Activated CD8-positive, alpha-beta memory T cell treated with anti-CD3 and anti-CD28 coated beads for 36 hours (primary cell): ENCODE results near the gene CHMP3. TPM values are rescaled to one million over a fixed set of nuclear protein-coding genes. Genes with fewer than 3 reads are reported as not detected.
"Not testable (repeated sequence)": the region's sequence is repeated elsewhere in the genome, so short reads cannot be mapped to it uniquely, and the experiment has no call there.

ENCODE experiments used
- CTCF ChIA-PET: fragments of 350-600 bp; sonication (Branson Sonifier 250); formaldehyde crosslinking; loops from one replicate; lab custom pipeline; 2021; ENCODE audit warnings: antibody characterized with exemption; lab: Charles Lee
- POLR2A ChIA-PET: fragments of 350-600 bp; sonication (Branson Sonifier 250); formaldehyde crosslinking; loops from one replicate; lab custom pipeline; 2021; ENCODE audit warnings: antibody characterized with exemption; lab: Charles Lee
- total RNA-seq, 2 experiments: library from RNA; stranded (reverse); gene quantifications; one replicate each; pipeline ENCODE4 v1.2.3, GENCODE V29; 2021

CHMP3 gene
- total RNA-seq, 2 experiments from 2014 or later = 44.6 to 50.9 TPM

- POLR2A ChIA-PET = no interaction called here
These were observed 6.7 kb downstream of the CHMP3 start for GRCh38 chr2:86556508-86556907.

GRCh38 chr2:86552889-86553288, 10.4 kb downstream of the CHMP3 start:
- ChIA-PET POLR2A (interaction anchor here (0.6 kb wide), 1 partner anchor 57 kb away, joined by 7 read pairs; no protein-coding TSS in a partner anchor), CTCF (interaction anchor here (0.6 kb wide), 1 partner anchor 295 kb away, joined by 4 read pairs; no protein-coding TSS in a partner anchor)

More at GRCh38 chr2:86556508-86556907, 6.7 kb downstream of the CHMP3 start:
- CTCF ChIA-PET = no interaction called here

GRCh38 chr2:86549963-86550725, 13.1 kb downstream of the CHMP3 start:
- POLR2A ChIA-PET = not testable (repeated sequence)

GRCh38 chr2:86549440-86549839, 13.8 kb downstream of the CHMP3 start:
- CTCF ChIA-PET, POLR2A ChIA-PET: not testable (repeated sequence)

More at GRCh38 chr2:86549963-86550725, 13.1 kb downstream of the CHMP3 start:
- CTCF ChIA-PET = not testable (repeated sequence)

GRCh38 chr2:86548913-86549396, 14.3 kb downstream of the CHMP3 start:
- POLR2A ChIA-PET, CTCF ChIA-PET: not testable (repeated sequence)

- POLR2A ChIA-PET, CTCF ChIA-PET: not testable (repeated sequence)
These were observed 14.9 kb downstream of the CHMP3 start for GRCh38 chr2:86548165-86548912.

- POLR2A ChIA-PET, CTCF ChIA-PET: not testable (repeated sequence)
These were observed 17.8 kb downstream of the CHMP3 start for GRCh38 chr2:86545296-86545924.

- CTCF ChIA-PET, POLR2A ChIA-PET: not testable (repeated sequence)
These were observed 18.8 kb downstream of the CHMP3 start for GRCh38 chr2:86544278-86545099.

GRCh38 chr2:86543793-86544192, 19.4 kb downstream of the CHMP3 start:
- POLR2A ChIA-PET = no interaction called here
- CTCF ChIA-PET = no interaction called here

- CTCF ChIA-PET = no interaction called here
- POLR2A ChIA-PET = no interaction called here
These were observed 19.9 kb downstream of the CHMP3 start for GRCh38 chr2:86543335-86543734.

GRCh38 chr2:86542814-86543213, 20.4 kb downstream of the CHMP3 start:
- CTCF ChIA-PET = no interaction called here
- POLR2A ChIA-PET = no interaction called here

GRCh38 chr2:86541334-86541733, 21.9 kb downstream of the CHMP3 start:
- POLR2A ChIA-PET = no interaction called here

GRCh38 chr2:86533589-86533988, 29.7 kb downstream of the CHMP3 start:
- POLR2A ChIA-PET = no interaction called here
- CTCF ChIA-PET = no interaction called here

More at GRCh38 chr2:86541334-86541733, 21.9 kb downstream of the CHMP3 start:
- CTCF ChIA-PET = no interaction called here

GRCh38 chr2:86525421-86526340, 37.6 kb downstream of the CHMP3 start:
- ChIA-PET CTCF (no interaction called here), POLR2A (no interaction called here)

GRCh38 chr2:86523491-86523890, 39.8 kb downstream of the CHMP3 start:
- CTCF ChIA-PET = no interaction called here
- POLR2A ChIA-PET = no interaction called here

GRCh38 chr2:86522711-86523110, 40.5 kb downstream of the CHMP3 start:
- ChIA-PET CTCF (no interaction called here), POLR2A (no interaction called here)

- ChIA-PET POLR2A (no interaction called here), CTCF (no interaction called here)
These were observed 41.3 kb downstream of the CHMP3 start for GRCh38 chr2:86521922-86522321.

GRCh38 chr2:86520153-86520552, 43.1 kb downstream of the CHMP3 start:
- CTCF ChIA-PET = no interaction called here
- POLR2A ChIA-PET = no interaction called here
